H1 (cell line): Measurements from ENCODE around the gene PCDHB13. TPM values are rescaled to one million over a fixed set of nuclear protein-coding genes. Genes with fewer than 3 reads are reported as not detected.
"Not testable (repeated sequence)": the region's sequence is repeated elsewhere in the genome, so short reads cannot be mapped to it uniquely, and the experiment has no call there.

Experiments used
- CTCF ChIA-PET: fragments of 300-600 bp; sonication (Branson Sonifier 250); formaldehyde crosslinking; loops from one replicate; lab custom pipeline; 2021; ENCODE audit not compliant: partially characterized antibody; lab: Charles Lee
- POLR2A ChIA-PET: fragments of 300-600 bp; sonication (Branson Sonifier 250); formaldehyde crosslinking; loops from one replicate; lab custom pipeline; 2021; ENCODE audit warnings: inconsistent platforms; ENCODE audit not compliant: partially characterized antibody; lab: Charles Lee
- DNase-seq, 2 experiments: peaks; one replicate each; pipeline versions ENCODE4 v3.0.0 to v3.0.0-alpha.2; 2010 to 2022; ENCODE audit warnings: low spot score in 2 of 2, low read depth in 1 of 2, mixed read lengths in 1 of 2
- FAIRE-seq: peaks from 2 replicates; lab custom pipeline; 2011; peaks lifted over from hg19 to GRCh38; lab: Jason Lieb, UNC
- H2AFZ ChIP-seq: 2 replicates; pipeline ENCODE4 v1.8.1; 2012; ENCODE audit warnings: low read length, inconsistent platforms
- H2AK5ac ChIP-seq: 2 replicates; pipeline ENCODE4 v1.6.1; 2013; ENCODE audit warnings: low read depth, low read length
- H2BK120ac ChIP-seq: replicated peaks from 2 replicates; pipeline ENCODE3; 2013; ENCODE audit warnings: low read depth, low read length, inconsistent platforms
- H2BK12ac ChIP-seq: 2 replicates; pipeline ENCODE4 v1.6.1; 2013; ENCODE audit warnings: low read depth, low read length
- H2BK15ac ChIP-seq: 2 replicates; pipeline ENCODE4 v1.6.1; 2013; ENCODE audit warnings: low read length
- H2BK20ac ChIP-seq: 2 replicates; pipeline ENCODE4 v1.6.1; 2013; ENCODE audit warnings: low read length
- H2BK5ac ChIP-seq: 2 replicates; pipeline ENCODE4 v1.6.1; 2013; ENCODE audit warnings: low read depth, low read length
- H3K14ac ChIP-seq: 2 replicates; pipeline ENCODE4 v1.6.1; 2013; ENCODE audit warnings: inconsistent platforms; ENCODE audit not compliant: insufficient read length
- H3K18ac ChIP-seq: 2 replicates; pipeline ENCODE4 v1.6.1; 2013; ENCODE audit warnings: low read length; ENCODE audit errors: extremely low read depth
- H3K23ac ChIP-seq: 2 replicates; pipeline ENCODE4 v1.6.1; 2013; ENCODE audit warnings: inconsistent platforms; ENCODE audit not compliant: insufficient read length
- H3K23me2 ChIP-seq: 2 replicates; pipeline ENCODE4 v1.6.1; 2013; ENCODE audit warnings: low read depth, low read length
- H3K27ac ChIP-seq: 2 replicates; pipeline ENCODE4 v1.6.1; 2011; ENCODE audit warnings: low read depth, low read length, inconsistent platforms
- H3K27me3 ChIP-seq, 4 experiments: replicated peaks in 1 of 4; 1 replicate in 1 of 4; 2 replicates in 3 of 4; pipeline versions ENCODE4 v1.6.1 to v1.8.1; 2011 to 2013; ENCODE audit warnings: low read length in 3 of 4, mild to moderate bottlenecking in 3 of 4, inconsistent platforms in 2 of 4, mixed read lengths in 2 of 4, moderate library complexity in 1 of 4; ENCODE audit not compliant: control insufficient read depth in 3 of 4, insufficient read depth in 3 of 4; ENCODE audit errors: extremely low read depth in 1 of 4
- H3K36me3 ChIP-seq, 4 experiments: 2 replicates each; pipeline versions ENCODE4 v1.6.1 to v1.8.1; 2011 to 2013; ENCODE audit warnings: mild to moderate bottlenecking in 4 of 4, low read length in 3 of 4, moderate library complexity in 2 of 4, control low read depth in 1 of 4, inconsistent platforms in 1 of 4; ENCODE audit not compliant: insufficient read depth in 4 of 4, control insufficient read depth in 2 of 4
- H3K4ac ChIP-seq: replicated peaks from 2 replicates; pipeline ENCODE3; 2013; ENCODE audit warnings: low read length, low read depth, mixed read lengths, inconsistent platforms; ENCODE audit not compliant: insufficient read length
- H3K4me1 ChIP-seq, 4 experiments: replicated peaks in 1 of 4; 1 replicate in 1 of 4; 2 replicates in 3 of 4; pipeline versions ENCODE4 v1.6.1 to v1.8.1; 2011 to 2013; ENCODE audit warnings: low read length in 3 of 4, inconsistent platforms in 2 of 4, mixed read lengths in 1 of 4; ENCODE audit not compliant: insufficient read depth in 4 of 4, control insufficient read depth in 3 of 4
- H3K4me2 ChIP-seq, 2 experiments: 2 replicates each; pipeline versions ENCODE4 v1.6.1 to v1.8.1; 2011 to 2013; ENCODE audit warnings: low read depth in 2 of 2, low read length in 2 of 2, control low read depth in 1 of 2, inconsistent platforms in 1 of 2, mild to moderate bottlenecking in 1 of 2; ENCODE audit not compliant: insufficient read depth in 1 of 2
- H3K4me3 ChIP-seq, 4 experiments: fragments of 200-600, 300-600 bp in 1 of 4; sonication (generic), shearing (Covaris generic), sonication (Bioruptor Twin) in 1 of 4; 2 replicates each; pipeline versions ENCODE4 v1.5.1 to v1.8.1; 2011 to 2016; ENCODE audit warnings: low read length in 4 of 4, low read depth in 3 of 4, control low read depth in 2 of 4, inconsistent platforms in 2 of 4, mild to moderate bottlenecking in 2 of 4, mixed read lengths in 1 of 4, moderate library complexity in 1 of 4; ENCODE audit not compliant: insufficient read depth in 2 of 4; ENCODE audit errors: extremely low read depth in 1 of 4
- H3K56ac ChIP-seq: replicated peaks from 2 replicates; pipeline ENCODE3; 2013; ENCODE audit warnings: low read depth, mild to moderate bottlenecking, mixed read lengths, low read length, inconsistent platforms; ENCODE audit not compliant: insufficient read length
- H3K79me1 ChIP-seq: 2 replicates; pipeline ENCODE4 v1.6.1; 2013; ENCODE audit warnings: low read depth, low read length, control low read depth
- H3K79me2 ChIP-seq, 2 experiments: 2 replicates each; pipeline versions ENCODE4 v1.6.1 to v1.8.1; 2012 to 2013; ENCODE audit warnings: low read length in 2 of 2, mild to moderate bottlenecking in 2 of 2, inconsistent platforms in 1 of 2; ENCODE audit not compliant: insufficient read depth in 2 of 2, control insufficient read depth in 1 of 2
- H3K9ac ChIP-seq, 4 experiments: replicated peaks in 1 of 4; 1 replicate in 1 of 4; 2 replicates in 3 of 4; pipeline versions ENCODE4 v1.6.1 to v1.8.1; 2011 to 2013; ENCODE audit warnings: low read depth in 3 of 4, low read length in 3 of 4, control low read depth in 2 of 4, mild to moderate bottlenecking in 2 of 4, moderate library complexity in 2 of 4, inconsistent platforms in 1 of 4; ENCODE audit errors: extremely low read depth in 1 of 4
- H3K9me3 ChIP-seq, 2 experiments: 2 replicates each; pipeline versions ENCODE4 v1.6.1 to v1.8.1; 2012 to 2013; ENCODE audit warnings: mild to moderate bottlenecking in 2 of 2, moderate library complexity in 2 of 2, control low read depth in 1 of 2, inconsistent platforms in 1 of 2, low read depth in 1 of 2, low read length in 1 of 2, mixed read lengths in 1 of 2; ENCODE audit not compliant: insufficient read depth in 2 of 2
- H4K20me1 ChIP-seq, 2 experiments: replicated peaks in 1 of 2; 2 replicates each; pipeline versions ENCODE3 to v1.8.1; 2011 to 2013; ENCODE audit warnings: inconsistent platforms in 2 of 2, low read length in 2 of 2, mild to moderate bottlenecking in 1 of 2; ENCODE audit not compliant: insufficient read depth in 2 of 2, control insufficient read depth in 1 of 2
- H4K5ac ChIP-seq: 2 replicates; pipeline ENCODE4 v1.6.1; 2013; ENCODE audit warnings: low read length, low read depth, mixed read lengths, inconsistent platforms; ENCODE audit not compliant: insufficient read length
- H4K8ac ChIP-seq: 2 replicates; pipeline ENCODE4 v1.8.0; 2013; ENCODE audit warnings: mild to moderate bottlenecking, moderate library complexity, low read length, inconsistent platforms; ENCODE audit not compliant: insufficient read depth; ENCODE audit errors: extremely low read depth
- H4K91ac ChIP-seq: replicated peaks from 2 replicates; pipeline ENCODE3; 2013; ENCODE audit warnings: low read length, mixed read lengths, inconsistent platforms; ENCODE audit not compliant: insufficient read length
- CTCF ChIP-seq, 3 experiments: IDR thresholded peaks; 1 replicate in 2 of 3; 2 replicates in 1 of 3; pipeline versions ENCODE4 v1.5.1 to v1.6.1; 2011; ENCODE audit warnings: low read length in 3 of 3, mild to moderate bottlenecking in 3 of 3, inconsistent platforms in 2 of 3, low read depth in 1 of 3, moderate library complexity in 1 of 3; ENCODE audit not compliant: insufficient read depth in 1 of 3; ENCODE audit errors: control extremely low read depth in 1 of 3
- WGBS, 2 experiments: shearing (Covaris generic) in 1 of 2; methylation state at CpG; one replicate each; pipeline versions ENCODE4 v1.1.6 to v1.1.7; 2013 to 2015; ENCODE audit warnings: low lambda C conversion rate in 2 of 2, mixed read lengths in 2 of 2, inconsistent platforms in 1 of 2, low coverage in 1 of 2, missing lambda C conversion rate in 1 of 2; ENCODE audit not compliant: insufficient replicate concordance in 2 of 2, insufficient coverage in 1 of 2, insufficient read length in 1 of 2; ENCODE audit errors: extremely low coverage in 1 of 2, missing lambda C conversion rate in 1 of 2; 5-methylcytosine and 5-hydroxymethylcytosine counted together
- polyA plus RNA-seq, 7 experiments: library from polyadenylated mRNA; depleted of rRNA in 3 of 7; stranded (reverse) in 5 of 7; unstranded in 2 of 7; fragments of >200 nt in 5 of 7; fragments of 200-250 nt in 2 of 7; gene quantifications; 1 replicate in 5 of 7; 2 replicates in 1 of 7; 4 replicates in 1 of 7; pipeline versions ENCODE4 v1.2.1 to v1.2.3, GENCODE V29; 2011 to 2013; ENCODE audit warnings: missing spikeins in 2 of 7, mixed read lengths in 2 of 7
- total RNA-seq: library from RNA; stranded (reverse); fragmentation: NEBNext Ultra II Directional; extraction: Animal tissue kit (Norgen Biotek cat#: 25700); gene quantifications from 2 replicates; pipeline ENCODE4 v1.2.1, GENCODE V29; 2021

Gene PCDHB13
- total and polyA plus RNA-seq, 2 of the 8 experiments (the other 6 are each of a cell fraction or from before 2014, with no cell fraction given) = 1.1 to 1.4 TPM

- not testable (repeated sequence) for H3K79me1 ChIP-seq, H3K23ac ChIP-seq, H3K9me3 ChIP-seq
- 0 out of 4 replicates have a peak, but pooled peaks of 1 of the 3 experiments have one; percentile 8 for TF ChIP-seq CTCF (IDR thresholded peaks at IDR 0.05; ENCODE audit: control extremely low read depth in 1 of 3, insufficient read depth in 1 of 3, low read depth in 1 of 3, low read length in 3 of 3)
- TF ChIP-seq, all 59 proteins: peak for 1; not testable (repeated sequence) for 58
- H2BK15ac ChIP-seq, H4K20me1 ChIP-seq, POLR2A ChIA-PET, H3K36me3 ChIP-seq, H3K9ac ChIP-seq, FAIRE-seq, H4K5ac ChIP-seq, H3K4ac ChIP-seq, H2AFZ ChIP-seq, H3K27me3 ChIP-seq, H3K18ac ChIP-seq, H2AK5ac ChIP-seq, H3K79me2 ChIP-seq, H4K91ac ChIP-seq, H3K56ac ChIP-seq, H2BK120ac ChIP-seq, H4K8ac ChIP-seq, H3K23me2 ChIP-seq, H3K4me2 ChIP-seq, H3K27ac ChIP-seq, H3K4me3 ChIP-seq, H3K4me1 ChIP-seq, H2BK5ac ChIP-seq, DNase-seq, H2BK20ac ChIP-seq, H2BK12ac ChIP-seq, H3K14ac ChIP-seq: not testable (repeated sequence)
- WGBS, 2 experiments = 92% methylated on average over 27 of the region's 69 CpGs; no CpG with 5 or more reads in 1 of the 2 experiments
- CTCF ChIA-PET = interaction anchor here (1.6 to 3.8 kb wide), 3 partner anchors 13 to 39 kb away, joined by 4 to 39 read pairs (median 35); partner anchors contain the start of genes PCDHB11 and PCDHB14
Observed at GRCh38 chr5:141184117-141184855, 29.4 kb upstream of the PCDHB13 start.
